Activated CD4-positive, alpha-beta T cell treated with anti-CD3 and anti-CD28 coated beads, Interleukin-2, amount 50 U/mL, for 16 hours (primary cell): Measurements from ENCODE around the gene NKD2.

Experiments used
- DNase-seq: peaks from one replicate; pipeline ENCODE4 v3.0.0-alpha.2; 2020

Gene NKD2

GRCh38 chr5:1047332-1047965 is 38.8 kb downstream of the NKD2 start:
- no peak for DNase-seq

DNA sequence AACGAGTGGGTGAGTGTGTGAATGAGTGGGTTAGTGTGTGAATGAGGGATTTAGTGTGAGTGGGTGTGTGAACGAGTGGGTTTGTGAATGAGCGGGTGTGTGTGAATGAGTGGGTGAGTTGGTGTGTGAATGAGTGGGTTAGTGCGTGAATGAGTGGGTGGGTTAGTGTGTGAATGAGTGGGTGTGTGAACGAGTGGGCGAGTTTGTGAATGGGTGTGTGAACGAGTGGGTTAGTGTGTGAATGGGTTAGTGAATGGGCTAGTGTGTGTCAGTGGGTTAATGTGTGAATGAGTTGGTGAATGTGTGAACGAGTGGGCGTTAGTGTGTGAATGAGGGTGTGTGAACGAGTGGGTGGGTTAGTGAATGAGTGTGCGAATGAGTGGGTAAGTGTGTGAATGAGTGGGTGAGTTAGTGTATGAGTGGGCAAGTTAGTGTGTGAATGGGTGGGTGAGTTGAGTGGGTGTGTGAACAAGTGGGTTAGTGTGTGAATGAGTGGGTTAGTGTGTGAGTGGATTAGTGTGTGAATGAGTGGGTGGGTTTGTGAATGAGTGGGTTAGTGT is 39.6 kb downstream of the NKD2 start:
- no peak for DNase-seq

DNA sequence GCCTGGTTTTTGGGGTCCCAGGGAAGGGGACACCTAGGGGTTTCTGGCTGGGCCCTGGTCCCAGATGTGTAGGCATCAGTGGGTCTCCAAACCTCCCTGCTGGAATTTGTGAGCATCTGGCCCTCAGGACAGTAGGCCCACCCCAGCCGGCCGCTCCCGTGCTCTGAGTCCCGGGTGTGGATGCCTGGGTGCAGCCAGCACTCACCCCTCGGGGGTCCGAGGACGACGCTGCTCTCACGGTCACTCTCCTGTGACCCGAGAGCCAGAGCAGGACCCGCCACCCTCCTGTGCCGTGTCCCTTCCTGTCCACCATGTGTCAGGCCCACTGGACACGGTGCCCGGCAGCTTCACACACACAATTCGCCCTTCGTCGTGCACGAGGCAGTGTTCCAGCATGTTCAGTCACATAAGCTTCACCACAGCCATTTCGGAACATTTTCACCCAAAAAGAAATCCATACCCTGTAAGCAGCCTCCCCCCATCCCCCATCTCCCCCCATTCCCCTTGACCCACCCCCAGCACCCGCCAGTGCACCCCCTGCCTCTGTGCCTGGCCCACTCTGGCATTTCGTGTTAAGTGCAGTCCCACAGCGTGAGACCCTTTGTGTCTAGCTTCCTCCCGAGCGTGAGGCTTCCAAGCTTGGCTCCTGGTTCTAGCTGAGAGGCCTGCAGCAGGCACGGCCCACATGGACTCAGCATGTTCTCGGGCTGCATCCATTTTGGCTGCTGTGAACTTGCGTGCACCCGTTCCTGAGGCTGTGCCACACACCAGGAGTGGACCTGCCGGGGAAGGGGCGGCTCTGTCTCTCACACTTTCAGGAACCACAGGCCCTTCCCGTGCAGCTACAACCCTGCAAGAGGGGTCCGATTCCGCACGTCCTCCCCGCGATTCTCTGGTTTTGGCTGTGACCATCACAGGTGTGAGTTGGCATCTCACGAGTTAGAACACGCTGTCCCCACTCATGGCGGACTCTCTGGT is 40.5 kb downstream of the NKD2 start:
- no peak for DNase-seq

- DNase-seq = no peak
These were observed 42.1 kb downstream of the NKD2 start for GRCh38 chr5:1050423-1051365.

GRCh38 chr5:1051366-1051720 is 42.7 kb downstream of the NKD2 start:
- DNase-seq = no peak

DNA sequence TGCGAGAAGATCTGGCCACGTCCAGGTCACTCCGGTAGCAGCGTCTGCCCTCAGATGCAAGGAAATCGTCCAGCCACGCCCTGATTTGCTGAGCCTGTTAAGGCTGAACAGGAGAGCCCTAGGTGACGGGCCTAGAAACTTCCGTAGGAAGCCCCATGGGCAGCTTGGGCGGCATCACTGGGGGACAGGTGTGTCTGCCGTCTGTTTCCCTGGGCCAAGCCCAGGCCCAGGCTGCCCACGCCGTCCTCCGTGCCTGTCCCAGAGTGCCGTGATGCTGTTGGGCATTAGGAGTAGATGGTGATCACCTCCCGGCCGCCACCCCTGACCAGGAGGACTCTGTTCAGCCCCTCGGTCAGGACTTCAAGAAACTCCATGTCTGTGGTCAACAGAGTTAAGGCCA is 43.5 kb downstream of the NKD2 start:
- DNase-seq = no peak

DNA sequence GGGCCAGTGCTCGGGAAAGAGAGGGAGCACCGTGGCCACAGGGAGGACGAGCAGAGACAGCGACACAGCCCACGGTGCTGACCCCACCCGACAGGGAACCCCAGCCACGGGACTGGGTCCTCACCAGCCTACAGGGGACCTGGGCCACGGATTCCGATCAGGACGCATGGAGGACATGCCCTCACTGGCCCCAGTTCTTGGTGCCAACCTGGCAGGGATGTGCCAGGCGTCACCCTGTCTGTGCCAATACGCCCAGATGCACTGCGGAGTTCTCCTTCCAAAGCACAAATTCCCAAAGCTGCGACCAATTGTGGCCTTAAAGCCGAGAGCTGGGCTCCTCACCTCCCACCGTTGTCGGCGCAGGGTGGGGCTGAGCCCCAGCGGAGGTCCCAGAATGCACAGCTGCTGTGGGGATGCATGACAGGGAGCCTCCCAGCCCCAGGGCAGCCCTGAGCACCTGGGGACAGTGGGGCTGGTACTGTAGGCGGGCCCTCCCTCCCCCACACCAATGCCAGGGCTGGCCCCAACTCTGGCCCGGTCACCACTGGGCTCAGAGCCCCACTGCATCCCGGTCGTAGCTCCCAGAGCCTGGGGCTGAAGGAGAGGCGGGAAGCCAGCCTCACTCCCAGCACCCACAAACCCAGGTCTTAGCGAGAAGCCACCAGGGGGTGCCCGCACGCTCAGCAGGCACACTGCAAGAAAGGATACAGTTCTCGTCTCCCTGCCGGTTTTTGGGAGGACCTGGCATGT is 44.2 kb downstream of the NKD2 start:
- no peak for DNase-seq

DNA sequence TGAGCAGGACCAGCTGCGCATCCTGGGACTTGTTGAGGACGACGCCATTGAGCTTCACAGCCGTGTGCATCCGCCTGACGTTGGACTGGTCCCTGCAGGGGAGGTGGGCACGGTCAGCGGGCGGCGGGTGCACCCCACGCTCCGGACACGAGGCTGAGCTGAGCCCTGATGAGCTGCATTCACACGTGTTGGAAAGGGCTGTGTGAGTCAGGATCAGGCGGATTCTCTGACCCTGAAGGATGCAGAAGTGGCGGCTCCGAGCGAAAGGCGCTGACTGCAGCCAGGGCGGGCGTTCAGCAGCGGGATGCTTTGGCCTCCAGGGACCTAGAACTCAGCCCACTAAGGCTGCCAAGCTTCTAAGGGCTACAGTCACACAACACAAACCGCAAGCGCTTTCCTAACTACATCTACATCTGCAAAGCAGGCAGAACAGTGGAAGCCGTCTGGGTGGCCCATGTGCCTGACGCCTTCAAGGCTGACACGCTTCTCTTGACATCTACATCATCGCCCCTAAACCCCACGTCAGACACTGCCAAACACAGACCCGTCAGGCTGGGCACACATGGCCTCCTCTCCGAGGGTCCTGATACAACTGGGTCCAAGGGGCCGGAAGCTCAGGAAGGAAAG is 44.9 kb downstream of the NKD2 start:
- no peak for DNase-seq

- no peak for DNase-seq
These were observed 45.6 kb downstream of the NKD2 start for GRCh38 chr5:1054018-1054798.

DNA sequence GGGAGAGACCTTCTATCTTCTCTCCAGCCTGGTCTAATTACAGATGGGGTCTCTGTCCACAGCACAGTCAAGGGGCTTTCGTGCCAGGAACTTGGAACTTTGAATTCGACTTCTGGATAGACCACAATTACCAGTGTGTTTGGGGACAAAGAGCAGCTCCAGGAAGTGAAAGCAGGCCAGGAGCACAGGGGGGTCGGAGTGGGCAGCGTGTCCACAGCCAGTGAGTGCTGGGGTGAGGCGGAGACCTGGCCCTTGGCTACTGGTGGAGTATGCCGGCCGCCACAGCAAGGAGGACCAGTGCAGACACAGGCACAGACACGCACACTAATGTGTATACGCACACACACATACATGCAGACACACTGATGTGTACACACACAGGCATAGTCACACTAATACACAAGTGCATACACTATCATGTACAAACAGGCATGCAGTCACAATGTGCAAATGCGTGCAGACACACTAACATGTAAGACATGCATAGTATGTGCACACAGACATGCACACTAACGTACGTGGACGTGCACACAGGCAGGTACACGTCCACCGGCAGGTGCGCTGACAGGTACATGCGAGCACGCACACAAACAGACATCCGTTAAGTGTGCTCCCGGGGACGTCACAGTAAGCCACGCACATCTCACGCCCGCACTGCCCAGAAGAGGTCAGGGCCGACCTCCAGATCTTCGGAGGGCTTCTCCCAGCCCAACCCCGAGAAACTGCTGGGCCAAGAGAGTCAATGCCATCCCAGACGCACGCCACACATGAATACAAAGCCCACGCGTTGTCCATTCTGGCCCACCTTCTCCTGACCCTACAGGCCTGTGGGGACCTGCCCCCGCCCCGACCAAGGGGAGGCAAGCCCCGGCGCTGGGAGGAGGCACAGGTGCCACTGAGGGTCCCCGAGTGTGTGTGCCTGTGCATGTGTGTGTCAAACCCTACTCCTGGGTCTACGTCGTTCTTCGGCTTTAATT is 46.5 kb downstream of the NKD2 start:
- no peak for DNase-seq

DNA sequence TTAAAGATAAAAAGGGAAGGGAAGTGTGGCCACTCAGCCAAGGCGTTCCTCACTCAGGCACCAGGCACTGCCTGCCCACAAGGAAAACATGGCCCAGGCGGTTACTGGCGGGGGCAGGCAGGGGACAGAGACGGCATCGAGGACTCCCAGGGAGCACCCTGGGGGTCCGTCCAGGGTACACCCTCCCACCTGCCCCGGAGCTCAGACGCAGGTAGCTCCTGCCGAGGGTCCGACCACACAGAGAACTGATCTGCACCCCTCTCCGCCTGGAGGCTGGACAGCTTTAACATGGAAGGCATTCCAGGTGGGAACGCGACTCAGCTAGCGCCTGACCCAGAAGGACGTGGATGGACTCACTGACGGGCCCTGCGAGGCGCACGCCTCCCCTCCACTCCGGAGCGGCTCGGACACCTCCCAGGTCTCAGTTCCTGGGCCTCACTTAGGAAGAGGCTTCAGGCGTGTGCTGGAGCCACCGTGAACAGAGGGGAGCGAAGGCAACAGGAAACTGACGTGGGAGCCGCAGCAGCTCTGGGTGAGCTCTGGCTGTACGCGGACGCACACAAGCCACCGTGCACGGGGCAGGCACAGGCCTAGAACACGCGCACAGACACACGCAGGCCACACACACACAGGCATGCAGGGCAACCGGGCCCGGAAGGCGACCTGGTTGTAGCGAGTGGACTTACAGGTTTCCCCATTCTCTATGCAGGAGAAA is 47.5 kb downstream of the NKD2 start:
- no peak for DNase-seq

DNA sequence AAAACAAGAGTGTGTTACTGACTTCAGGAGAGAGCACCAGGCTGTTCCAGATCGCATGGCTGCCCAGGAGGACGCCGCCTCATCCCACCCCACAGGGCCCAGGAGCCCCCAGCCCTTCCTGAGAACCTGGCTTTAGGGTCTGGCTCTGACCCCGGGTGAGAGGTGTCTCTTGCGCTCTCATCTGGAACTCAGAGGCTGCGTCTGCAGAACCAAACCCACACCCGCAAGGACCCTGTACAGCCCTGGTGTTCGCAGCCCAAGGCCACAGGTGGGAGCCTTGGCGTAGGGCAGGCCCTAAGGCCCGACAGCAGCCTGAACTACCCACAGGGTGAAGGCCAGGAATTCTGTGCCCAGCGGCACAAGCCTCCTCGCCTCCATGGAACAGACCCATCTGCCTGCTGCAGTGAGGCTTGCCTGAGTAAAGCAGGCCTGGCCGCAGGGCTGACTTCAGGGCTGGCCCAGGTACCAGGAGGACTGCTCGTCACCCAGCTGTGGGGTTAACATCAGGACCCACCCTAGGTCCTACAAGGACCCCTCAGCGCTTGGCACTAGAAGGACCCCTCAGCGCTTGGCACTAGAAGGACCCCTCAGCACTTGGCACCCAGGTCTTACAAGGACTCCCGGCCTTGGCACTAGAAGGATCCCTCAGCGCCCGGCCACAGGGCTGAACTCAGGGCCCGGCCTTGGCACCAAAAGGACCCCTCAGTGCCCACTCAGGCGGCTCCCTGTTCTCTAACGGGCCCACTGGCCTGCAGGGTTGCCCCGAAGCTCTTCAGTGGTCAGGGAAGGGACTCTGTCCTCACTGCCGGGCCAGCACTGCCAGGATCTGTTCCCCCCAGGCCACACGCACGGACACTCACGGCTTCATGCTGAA is 48.2 kb downstream of the NKD2 start:
- DNase-seq = no peak

GRCh38 chr5:1057485-1058082 is 49.0 kb downstream of the NKD2 start:
- no peak for DNase-seq

GRCh38 chr5:1058083-1058945 is 49.7 kb downstream of the NKD2 start:
- no peak for DNase-seq

DNA sequence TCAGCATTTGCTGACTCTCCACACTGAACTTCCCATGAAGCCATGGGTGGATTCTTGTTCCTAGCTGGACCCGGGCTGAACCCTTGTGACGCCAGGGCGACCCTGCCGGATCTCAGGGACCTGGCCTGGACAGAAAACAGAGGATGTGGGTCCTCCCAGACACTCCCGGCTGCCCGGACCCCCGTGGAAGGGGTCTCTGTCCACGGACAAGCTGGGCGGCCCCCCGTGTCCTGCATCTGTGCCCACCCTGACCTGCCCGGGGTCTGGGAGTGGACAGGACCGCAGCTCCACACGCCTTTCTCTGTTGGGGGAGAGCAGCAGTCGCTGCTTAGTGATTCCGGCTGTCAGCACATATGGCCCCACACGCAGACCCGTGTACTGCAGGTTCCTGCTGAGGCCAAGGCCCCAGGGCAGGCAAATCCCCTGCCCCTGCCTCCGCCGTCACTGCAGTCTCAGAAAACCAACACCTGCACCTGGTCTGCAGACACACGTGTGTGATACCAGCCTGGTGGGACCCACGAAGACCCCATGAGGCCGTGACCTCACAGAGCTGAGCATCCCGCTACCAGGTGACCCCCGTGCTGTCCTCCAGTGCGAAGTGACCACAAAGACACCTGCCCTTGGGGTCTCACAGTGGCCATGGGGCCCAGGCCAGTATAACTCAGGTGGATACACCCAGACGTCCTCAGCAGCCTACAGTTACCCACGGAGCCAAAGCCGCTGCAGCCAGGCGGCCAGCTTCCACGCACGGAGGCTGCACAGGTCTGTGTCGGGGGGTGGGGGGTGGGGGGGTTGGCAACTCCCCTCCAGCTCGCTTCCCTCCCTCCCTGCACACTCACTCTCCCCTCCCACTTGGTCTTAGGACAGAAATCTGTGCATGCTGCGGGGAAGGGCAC is 50.6 kb downstream of the NKD2 start:
- DNase-seq = no peak
